Kidney (tissue), 14 donors: ENCODE data around the gene LRRC45. TPM values are rescaled to one million over a fixed set of nuclear protein-coding genes. Genes with fewer than 3 reads are reported as not detected.
"Not testable (repeated sequence)": the region's sequence is repeated elsewhere in the genome, so short reads cannot be mapped to it uniquely, and the experiment has no call there.

ENCODE experiments used
- DNase-seq, 5 donors: peaks; one replicate each; pipeline ENCODE4 v3.0.0-alpha.2; 2013 to 2020
- FAIRE-seq: peaks from 2 replicates; lab custom pipeline; 2012; peaks lifted over from hg19 to GRCh38; lab: Jason Lieb, UNC
- H3K27ac ChIP-seq, 2 donors: one replicate each; pipeline ENCODE4 v1.7.0; 2013; ENCODE audit warnings: low read depth in 2 of 2, low read length in 2 of 2, inconsistent platforms in 1 of 2
- H3K27me3 ChIP-seq: one replicate; pipeline ENCODE4 v1.7.1; 2013; ENCODE audit warnings: low read length, inconsistent platforms; ENCODE audit not compliant: control insufficient read depth, insufficient read depth
- H3K36me3 ChIP-seq, 3 donors: one replicate each; pipeline versions ENCODE4 v1.7.0 to v1.7.1; 2013; ENCODE audit warnings: low read length in 3 of 3, control low read depth in 1 of 3, inconsistent platforms in 1 of 3; ENCODE audit not compliant: insufficient read depth in 3 of 3, control insufficient read depth in 2 of 3
- H3K4me1 ChIP-seq, 3 donors: one replicate each; pipeline versions ENCODE4 v1.7.0 to v1.7.1; 2013; ENCODE audit warnings: low read length in 3 of 3, inconsistent platforms in 1 of 3, low read depth in 1 of 3; ENCODE audit not compliant: control insufficient read depth in 2 of 3, insufficient read depth in 2 of 3
- H3K4me3 ChIP-seq, 3 donors: one replicate each; pipeline versions ENCODE4 v1.7.0 to v1.8.1; 2013; ENCODE audit warnings: low read length in 3 of 3, control low read depth in 1 of 3, inconsistent platforms in 1 of 3
- H3K9ac ChIP-seq, 3 donors: one replicate each; pipeline versions ENCODE4 v1.7.0 to v1.7.1; 2013; ENCODE audit warnings: low read length in 3 of 3, control low read depth in 1 of 3, inconsistent platforms in 1 of 3
- H3K9me3 ChIP-seq, 3 donors: one replicate each; pipeline versions ENCODE4 v1.7.0 to v1.7.1; 2013; ENCODE audit warnings: low read length in 3 of 3, control low read depth in 1 of 3, inconsistent platforms in 1 of 3; ENCODE audit not compliant: control insufficient read depth in 2 of 3, insufficient read depth in 1 of 3
- CTCF ChIP-seq: IDR thresholded peaks from 3 replicates; pipeline ENCODE4 v1.5.1; 2012; ENCODE audit warnings: mild to moderate bottlenecking, moderate library complexity, borderline replicate concordance; ENCODE audit not compliant: insufficient read depth; ENCODE audit errors: extremely low read depth
- intact Hi-C: fragments of 100-400 bp; cut with DNase I; formaldehyde crosslinking; loops from one replicate; pipeline ENCODE4 v1.11.1; 2022
- polyA plus RNA-seq: library from polyadenylated mRNA; stranded (reverse); fragments of 350-450 nt; fragmentation: Illumina TruSeq; extraction: RNeasy Lipid Tissue Mini Kit (QIAGEN cat#74804); gene quantifications from one replicate; pipeline ENCODE4 v1.2.3, GENCODE V29; 2014; ENCODE audit warnings: low read depth, low replicate concordance; ENCODE audit not compliant: insufficient read depth
- total RNA-seq: library from RNA; stranded (reverse); fragmentation: NEBNext Ultra II Directional; extraction: Animal tissue kit (Norgen Biotek cat#: 25700); gene quantifications from one replicate; pipeline ENCODE4 v1.2.1, GENCODE V29; 2021
- donor health status: control.
- donor health status: control.
- donor health status: control.
- donor health status: control.
- donor health status: control.
- donor health status: DM: yes; HTN: yes; CAD: no.
- donor health status: Normal renal cell carcinoma (clear cell type).

The LRRC45 gene
- total and polyA plus RNA-seq, 2 donors from 2014 or later = 9.9 TPM

- peaks cover 0 to 12% (median 11%) of the 10 kb centered on the region in 3 donors for H3K4me1 ChIP-seq
- intact Hi-C loops = no loop called here
Observed at GRCh38 chr17:81980707-81981343, 42.3 kb upstream of the LRRC45 start.

GRCh38 chr17:81981511-81981910 lies 41.6 kb upstream of the LRRC45 start:
- FAIRE-seq, H3K27ac ChIP-seq, DNase-seq, intact Hi-C loops, H3K9ac ChIP-seq, H3K9me3 ChIP-seq, H3K27me3 ChIP-seq, H3K4me3 ChIP-seq: not testable (repeated sequence)
- peaks cover 4 to 17% (median 7%) of the 10 kb centered on the region in 3 donors for H3K36me3 ChIP-seq
- H3K4me1 ChIP-seq = peaks cover 0 to 11% (median 10%) of the 10 kb centered on the region in 3 donors

More at GRCh38 chr17:81980707-81981343, 42.3 kb upstream of the LRRC45 start:
- Histone ChIP-seq H3K9me3 (no peaks in the 10 kb centered on the region), H3K36me3 (peaks cover 4 to 10% (median 7%) of the 10 kb centered on the region in 3 donors), H3K4me3 (no peak overlapping the region), H3K9ac (no peak overlapping the region), H3K27me3 (no peaks in the 10 kb centered on the region), H3K27ac (no peak overlapping the region)
- DNase-seq (no peak), FAIRE-seq (no peak)
- no peak for TF ChIP-seq CTCF

DNA sequence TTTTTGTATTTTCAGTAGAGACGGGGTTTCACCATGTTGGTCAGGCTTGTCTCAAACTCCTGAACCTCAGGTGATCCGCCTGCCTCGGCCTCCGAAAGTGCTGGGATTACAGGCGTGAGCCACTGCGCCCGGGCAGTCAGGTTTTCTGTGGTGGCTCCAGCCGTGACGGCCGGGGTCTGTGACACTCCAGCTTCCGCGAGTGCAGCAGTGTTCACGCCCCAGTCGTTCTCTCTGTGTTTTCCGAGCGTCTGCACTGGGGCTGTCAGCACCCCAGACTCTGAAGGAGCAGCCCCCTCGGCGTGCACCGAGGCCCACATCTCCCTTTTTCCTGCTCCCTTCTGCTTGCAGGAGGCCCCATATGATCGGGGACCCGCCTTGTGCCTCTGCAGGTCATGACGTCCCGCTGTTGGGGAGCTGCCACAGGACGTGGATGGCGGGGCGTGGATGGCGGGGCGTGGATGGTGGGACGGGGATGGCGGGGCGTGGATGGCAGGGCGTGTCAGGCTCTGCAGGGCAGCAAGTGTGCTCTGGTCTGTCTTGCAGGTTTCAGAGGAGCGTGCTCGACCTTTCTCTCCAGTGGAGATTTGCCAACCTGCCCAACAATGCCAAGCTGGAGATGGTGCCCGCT lies 40.0 kb upstream of the LRRC45 start:
- Histone ChIP-seq H3K27ac (no peak overlapping the region), H3K9ac (no peak overlapping the region), H3K36me3 (peaks cover 4 to 17% (median 7%) of the 10 kb centered on the region in 3 donors), H3K4me3 (no peak overlapping the region), H3K4me1 (peaks cover 0 to 11% (median 4%) of the 10 kb centered on the region in 3 donors), H3K9me3 (no peaks in the 10 kb centered on the region), H3K27me3 (no peaks in the 10 kb centered on the region)
- intact Hi-C loops = no loop called here
- DNase-seq (peak in 1 of 5 donors; percentile 66), FAIRE-seq (no peak)
- no peak for TF ChIP-seq CTCF

GRCh38 chr17:81983639-81984373 lies 39.3 kb upstream of the LRRC45 start:
- Histone ChIP-seq H3K9me3 (no peaks in the 10 kb centered on the region), H3K27ac (no peak overlapping the region), H3K36me3 (peaks cover 4 to 17% (median 7%) of the 10 kb centered on the region in 3 donors), H3K4me1 (peaks cover 0 to 8% (median under 1%) of the 10 kb centered on the region in 3 donors), H3K27me3 (no peaks in the 10 kb centered on the region), H3K9ac (no peak overlapping the region), H3K4me3 (no peak overlapping the region)
- no peak for FAIRE-seq
- intact Hi-C loops = no loop called here
- DNase-seq = no peak
- no peak for TF ChIP-seq CTCF
